HG02981 (cell line): ENCODE measurements around the gene CFHR1.

ENCODE experiments used
- ATAC-seq: cut with Tn5 transposase; IDR thresholded peaks from one replicate; pipeline ENCODE4 v1.9.1; 2021; ENCODE audit warnings: mild to moderate bottlenecking, moderate library complexity; ENCODE audit not compliant: unreplicated experiment

CFHR1 gene

GRCh38 chr1:196873385-196873784 is 53.9 kb downstream of the CFHR1 start:
- no peak for ATAC-seq

GRCh38 chr1:196875935-196876334 is 56.4 kb downstream of the CFHR1 start:
- ATAC-seq: no peak

DNA sequence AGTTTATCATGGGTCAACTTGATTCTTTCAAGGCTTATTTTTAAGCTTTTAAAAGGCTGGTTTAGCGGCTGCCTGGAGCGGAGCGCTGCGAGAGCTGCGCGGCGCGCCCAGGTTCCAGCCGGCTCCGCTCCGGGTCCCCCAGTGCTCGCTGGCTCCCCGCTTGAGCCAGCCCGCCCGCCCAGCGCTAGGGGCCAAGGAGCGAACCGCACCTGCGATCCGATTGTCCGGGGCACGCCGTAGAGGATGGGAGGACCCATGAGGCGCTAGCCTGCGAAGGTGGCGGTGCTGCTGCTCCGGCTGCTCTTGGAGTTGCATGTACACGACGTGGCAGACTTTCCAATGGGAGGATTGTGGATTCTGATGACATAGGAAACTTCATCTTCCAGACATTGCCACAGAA is 58.4 kb downstream of the CFHR1 start:
- ATAC-seq: no peak
